HG02938 (cell line): ENCODE measurements around the gene TPI1.
"Not testable (repeated sequence)": the region's sequence is repeated elsewhere in the genome, so short reads cannot be mapped to it uniquely, and the experiment has no call there.

Experiments
- ATAC-seq: cut with Tn5 transposase; IDR thresholded peaks from one replicate; pipeline ENCODE4 v1.9.1; 2021; ENCODE audit warnings: mild to moderate bottlenecking, moderate library complexity; ENCODE audit not compliant: unreplicated experiment

TPI1 gene

DNA sequence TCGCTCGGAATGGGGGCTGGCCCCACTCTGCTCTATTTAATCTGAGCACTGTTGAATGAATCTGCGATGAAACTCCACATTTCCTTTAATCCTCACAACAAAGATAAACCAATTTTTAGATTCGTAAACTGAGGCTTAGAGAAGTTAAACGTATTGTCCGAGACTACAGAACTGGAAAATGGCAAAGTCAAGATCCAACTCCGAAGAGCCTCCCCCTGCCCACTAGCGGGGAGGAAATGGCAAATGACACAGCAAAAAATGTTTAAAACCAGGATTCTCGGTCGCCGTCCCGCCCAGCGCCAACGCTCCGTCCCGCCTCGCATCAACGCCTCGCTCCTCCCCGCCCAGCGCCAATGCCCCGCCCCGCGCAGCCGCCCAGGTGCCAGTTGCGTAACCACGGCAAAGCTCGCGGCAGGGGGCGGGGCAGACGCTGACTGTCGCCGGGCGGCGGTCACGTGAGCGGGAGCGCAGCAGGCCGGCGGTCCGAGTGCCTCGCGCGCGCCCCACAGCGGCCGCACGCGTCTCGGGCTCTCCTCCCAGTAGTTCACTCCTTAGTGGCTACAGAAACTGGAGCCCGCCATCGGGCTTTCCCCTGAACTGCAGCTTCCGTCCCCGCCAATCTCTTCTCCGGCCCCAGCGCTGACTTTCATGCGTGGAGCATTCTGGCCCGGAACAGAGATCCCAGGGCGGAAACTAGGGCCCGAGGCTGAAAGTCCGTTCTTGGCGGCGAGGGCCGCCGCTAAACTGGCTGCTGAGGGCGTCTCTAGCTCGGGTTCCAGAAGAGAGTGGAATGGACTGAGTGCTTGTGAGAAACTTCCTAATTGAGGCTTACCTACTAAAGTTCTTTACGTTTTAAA lies 23.7 kb downstream of the TPI1 start:
- peak; percentile 87 for ATAC-seq

DNA sequence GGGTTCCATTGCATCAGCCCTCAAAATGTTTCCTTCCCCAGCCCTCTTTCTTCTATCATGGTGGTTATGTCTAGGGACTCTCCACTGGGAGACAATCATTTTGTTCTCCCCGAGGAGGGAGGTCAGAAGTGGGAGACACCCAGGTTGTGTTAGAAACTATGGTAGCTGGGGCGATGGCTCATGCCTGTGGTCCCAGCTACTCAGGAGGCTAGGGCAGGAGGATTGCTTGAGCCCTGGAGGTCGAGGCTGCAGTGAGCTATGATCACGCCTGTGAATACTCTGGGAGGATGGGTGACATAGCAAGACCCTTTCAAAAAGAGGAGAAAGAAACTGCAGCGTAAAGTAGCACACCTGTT lies 24.3 kb downstream of the TPI1 start:
- ATAC-seq: no peak

DNA sequence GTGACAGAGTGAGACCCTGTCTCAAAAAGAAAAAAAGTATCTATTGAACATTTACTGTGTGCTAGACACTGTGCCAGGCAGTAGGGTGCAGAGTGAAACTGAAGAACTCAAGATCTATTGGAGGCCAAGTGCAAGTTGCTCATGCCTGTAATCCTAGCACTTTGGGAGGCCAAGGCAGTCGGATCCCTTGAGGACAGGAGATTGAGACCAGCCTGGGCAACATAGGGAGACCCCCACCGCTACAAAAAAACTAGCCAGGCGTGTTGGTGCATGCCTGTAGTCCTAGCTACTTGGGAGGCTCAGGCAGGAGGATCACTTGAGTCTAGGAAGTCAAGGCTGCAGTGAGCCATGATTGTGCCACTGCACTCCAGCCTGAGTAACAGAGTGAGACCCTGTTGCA lies 25.4 kb downstream of the TPI1 start:
- ATAC-seq: not testable (repeated sequence)

DNA sequence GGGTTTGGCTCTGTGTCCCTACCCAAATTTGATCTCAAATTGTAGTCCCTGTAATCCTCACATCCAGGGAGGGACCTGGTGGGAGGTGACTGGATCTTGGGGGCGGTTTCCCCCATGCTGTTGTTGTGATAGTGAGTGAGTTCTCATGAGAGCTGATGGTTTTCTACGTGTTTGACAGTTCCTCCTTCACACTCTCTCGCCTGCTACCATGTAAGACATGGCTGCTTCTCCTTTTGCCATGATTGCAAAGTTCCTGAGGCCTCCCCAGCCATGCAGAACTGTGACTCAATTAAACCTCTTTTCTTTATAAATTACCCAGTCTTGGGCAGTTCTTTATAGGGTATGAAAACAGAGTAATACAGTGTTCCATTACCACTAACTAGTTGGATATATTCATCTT lies 27.0 kb downstream of the TPI1 start:
- no peak for ATAC-seq

DNA sequence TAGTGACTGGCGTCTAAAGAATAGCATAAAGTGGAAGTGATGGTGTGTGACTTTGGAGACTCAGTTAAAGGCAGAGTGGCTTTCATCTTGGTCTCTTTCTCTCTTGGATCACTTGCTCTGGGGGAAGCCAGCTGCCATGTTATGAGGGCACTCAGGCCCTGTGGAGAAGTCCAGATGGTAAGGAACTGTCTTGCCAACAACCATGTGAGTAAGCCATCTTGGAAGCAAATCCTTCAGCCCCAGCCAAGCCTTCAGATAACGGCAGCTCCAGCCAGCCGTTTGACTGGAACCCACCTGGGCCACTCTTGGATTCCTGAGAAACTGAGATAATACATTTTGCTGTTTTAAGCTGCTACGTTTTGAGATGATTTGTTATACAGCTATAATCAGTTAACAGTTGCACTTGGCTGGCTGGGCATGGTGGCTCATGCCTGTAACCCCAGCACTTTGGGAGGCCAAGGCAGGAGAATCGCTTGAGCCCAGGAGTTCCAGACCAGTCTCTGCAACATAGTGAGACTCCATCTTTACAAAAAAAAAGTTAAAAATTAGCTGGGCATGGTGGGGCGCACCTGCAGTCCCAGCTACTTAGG lies 29.6 kb downstream of the TPI1 start:
- ATAC-seq: no peak

DNA sequence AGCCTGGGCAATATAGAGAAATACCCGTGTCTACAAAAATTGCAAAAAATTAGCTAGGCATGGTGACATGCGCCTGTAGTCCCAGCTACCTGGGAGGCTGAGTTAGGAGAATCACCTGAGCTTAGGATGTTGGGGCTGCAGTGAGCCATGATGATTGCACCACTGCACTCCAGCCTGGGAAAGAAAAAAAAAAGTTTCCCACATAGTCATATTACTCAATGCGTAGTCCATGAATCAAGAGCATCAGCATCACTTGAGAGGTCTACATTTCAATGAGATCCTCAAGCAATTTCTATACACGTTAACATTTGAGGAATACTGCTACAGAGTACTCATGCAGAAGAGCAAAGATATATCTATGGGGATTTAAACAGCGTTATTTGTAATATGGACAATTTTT lies 32.1 kb downstream of the TPI1 start:
- no peak for ATAC-seq

DNA sequence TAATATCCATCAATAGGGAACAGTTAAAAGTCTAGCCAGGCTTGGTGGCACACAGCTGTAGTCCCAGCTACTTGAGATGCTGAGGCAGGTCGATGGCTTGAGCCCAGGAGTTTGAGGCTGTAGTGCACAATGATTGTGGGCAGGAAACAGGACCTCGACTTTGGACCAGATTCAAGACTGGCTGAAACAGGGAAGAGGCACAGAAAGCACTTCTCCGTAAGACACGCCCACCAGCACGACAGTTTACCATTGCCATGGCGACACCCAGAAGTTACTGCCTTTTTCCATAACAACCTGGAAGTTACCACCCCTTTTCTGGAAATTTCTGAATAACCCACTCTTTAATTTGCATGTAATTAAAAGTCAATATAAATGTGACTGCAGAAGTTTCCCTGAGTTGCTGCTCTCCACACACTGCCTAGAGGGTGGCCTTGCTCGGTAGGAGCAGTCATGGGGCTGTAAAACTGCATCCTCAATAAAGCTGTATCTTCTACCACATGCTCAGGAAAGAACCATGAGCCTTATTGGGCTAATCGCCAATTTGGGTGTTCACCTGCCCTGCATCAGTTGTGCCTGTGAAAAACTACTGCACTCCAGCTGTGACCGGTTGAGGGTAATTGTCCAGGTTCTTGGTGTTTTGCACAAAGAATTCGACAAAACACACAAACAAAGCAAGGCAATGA lies 32.6 kb downstream of the TPI1 start:
- no peak for ATAC-seq

DNA sequence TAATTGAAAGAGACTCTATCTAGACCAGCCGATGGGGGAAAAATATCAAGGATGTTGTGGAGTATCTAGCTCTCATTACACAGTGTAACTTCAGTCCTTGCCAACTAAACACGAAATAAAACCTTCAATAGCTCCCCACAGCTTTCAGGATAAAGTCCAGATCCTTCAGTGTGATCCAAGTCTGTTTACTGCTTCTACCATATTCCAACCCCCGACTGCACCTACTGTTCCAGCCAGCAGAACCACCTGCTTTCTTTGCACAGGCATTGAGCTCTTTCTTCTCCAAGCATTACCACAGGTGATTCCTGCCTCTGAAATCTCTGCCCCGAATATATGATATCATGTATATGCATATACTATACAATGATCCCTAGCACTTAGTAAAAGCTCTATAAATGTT lies 35.1 kb downstream of the TPI1 start:
- ATAC-seq: no peak

DNA sequence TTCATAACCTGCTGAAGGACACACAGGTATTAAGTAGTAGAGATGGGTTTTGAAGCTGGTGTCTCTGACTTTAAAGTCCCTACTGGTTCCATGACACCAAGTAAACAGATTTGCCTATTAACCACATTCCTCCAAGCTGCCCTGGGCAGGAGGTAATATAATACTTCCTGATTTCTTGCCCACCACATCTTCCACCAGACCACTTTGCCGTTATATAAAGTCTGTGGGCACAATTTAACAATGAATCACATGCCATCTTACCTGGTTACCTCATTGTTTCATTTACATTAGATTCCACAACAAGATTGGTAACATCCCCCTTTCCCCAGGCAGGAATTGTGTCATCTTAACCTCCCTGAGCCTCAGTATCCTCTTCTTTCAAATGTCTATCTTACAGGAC lies 36.4 kb downstream of the TPI1 start:
- no peak for ATAC-seq

DNA sequence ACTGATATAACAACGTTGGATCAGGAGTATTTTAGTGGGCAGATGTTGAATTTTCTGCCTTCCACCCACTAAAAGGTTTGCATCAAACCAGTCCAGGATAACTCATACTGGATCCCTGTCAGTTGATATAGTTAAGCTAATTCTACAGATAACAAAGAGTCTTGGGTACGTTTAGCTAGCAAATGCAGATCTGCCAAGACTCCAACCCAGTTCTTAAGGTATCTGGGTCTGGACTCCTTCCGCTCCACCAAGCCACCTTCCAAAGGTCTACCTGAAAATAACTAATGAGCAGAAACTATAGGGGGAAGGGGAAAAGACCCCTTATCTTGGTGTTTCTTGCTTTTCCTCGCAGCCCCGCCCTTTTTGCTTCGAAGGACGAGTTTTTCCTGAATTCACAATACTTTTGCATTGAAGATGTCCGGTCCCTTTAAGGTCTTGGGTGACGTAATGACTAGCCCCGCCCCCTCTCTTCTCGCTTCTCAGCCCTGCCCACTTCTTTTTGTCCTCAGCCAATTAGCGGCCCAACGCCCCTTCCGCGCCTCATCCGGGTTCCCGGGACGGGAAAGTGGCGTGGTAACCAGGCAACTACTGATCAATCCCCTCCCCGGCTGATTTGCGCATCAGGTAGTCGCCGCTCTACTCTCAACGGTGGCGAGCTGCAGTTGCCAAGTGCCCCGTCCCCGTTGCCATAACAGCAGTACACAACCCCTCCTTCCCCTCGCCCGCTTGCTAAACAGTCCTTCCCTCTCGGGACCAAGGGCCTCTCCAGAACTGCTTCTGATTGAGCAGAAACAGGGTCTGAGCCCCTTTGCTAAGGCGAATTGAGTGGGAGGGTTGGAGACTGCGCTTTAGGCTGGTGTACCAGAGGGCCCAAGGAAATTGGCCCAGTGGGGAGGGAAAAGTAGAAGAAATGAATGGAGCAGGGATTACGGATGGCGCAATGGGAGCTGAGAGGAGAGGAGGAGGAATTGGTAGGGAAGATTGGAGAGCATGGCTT lies 37.2 kb downstream of the TPI1 start, which contains the start of gene LRRC23:
Gene LRRC23 (plus strand): TSS at position 543 of the 997 bp plus-strand sequence. CDS start 812 bp downstream, outside the sequence.
- ATAC-seq: peak; percentile 91

DNA sequence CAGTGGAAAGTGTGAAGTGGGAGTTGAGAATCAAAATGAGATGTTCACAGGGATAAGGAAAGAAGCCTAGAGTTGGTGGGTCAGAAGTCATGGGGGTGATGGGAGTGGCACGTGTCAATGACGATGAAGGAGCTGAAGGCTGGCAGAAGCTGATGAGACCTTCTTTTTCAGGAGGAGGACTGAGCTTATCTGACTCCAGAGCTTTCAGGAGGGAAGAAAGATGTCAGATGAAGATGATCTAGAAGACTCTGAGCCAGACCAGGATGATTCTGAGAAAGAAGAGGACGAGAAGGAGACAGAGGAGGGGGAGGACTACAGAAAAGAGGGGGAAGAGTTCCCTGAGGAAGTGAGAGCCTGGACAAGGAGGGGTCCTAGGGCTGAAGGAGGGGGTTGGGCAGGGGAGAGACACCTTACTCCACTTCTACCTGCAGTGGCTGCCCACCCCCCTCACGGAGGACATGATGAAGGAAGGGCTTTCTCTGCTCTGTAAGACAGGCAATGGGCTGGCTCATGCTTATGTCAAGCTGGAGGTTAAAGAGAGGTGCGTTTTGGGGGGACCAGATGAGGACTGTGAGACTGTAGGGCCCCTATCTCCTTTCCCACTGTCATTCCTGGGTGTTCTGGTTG lies 38.2 kb downstream of the TPI1 start:
- no peak for ATAC-seq

DNA sequence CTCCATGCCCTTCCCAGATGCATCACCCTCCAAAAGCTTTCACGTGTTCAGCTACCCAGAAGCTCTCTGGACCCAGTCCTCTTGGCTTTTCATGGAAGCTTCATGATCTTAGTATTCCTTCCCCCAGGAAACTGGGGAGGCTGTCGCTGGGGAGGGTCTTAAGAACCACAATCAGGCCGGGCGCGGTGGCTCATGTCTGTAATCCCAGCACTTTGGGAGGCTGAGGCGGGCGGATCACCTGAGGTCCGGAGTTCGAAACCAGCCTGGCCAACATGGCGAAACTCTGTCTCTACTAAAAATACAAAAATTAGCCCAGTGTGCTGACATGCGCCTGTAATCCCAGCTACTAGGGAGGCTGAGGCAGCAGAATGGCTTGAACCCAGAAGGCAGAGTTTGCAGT lies 40.8 kb downstream of the TPI1 start:
- ATAC-seq: not testable (repeated sequence)

DNA sequence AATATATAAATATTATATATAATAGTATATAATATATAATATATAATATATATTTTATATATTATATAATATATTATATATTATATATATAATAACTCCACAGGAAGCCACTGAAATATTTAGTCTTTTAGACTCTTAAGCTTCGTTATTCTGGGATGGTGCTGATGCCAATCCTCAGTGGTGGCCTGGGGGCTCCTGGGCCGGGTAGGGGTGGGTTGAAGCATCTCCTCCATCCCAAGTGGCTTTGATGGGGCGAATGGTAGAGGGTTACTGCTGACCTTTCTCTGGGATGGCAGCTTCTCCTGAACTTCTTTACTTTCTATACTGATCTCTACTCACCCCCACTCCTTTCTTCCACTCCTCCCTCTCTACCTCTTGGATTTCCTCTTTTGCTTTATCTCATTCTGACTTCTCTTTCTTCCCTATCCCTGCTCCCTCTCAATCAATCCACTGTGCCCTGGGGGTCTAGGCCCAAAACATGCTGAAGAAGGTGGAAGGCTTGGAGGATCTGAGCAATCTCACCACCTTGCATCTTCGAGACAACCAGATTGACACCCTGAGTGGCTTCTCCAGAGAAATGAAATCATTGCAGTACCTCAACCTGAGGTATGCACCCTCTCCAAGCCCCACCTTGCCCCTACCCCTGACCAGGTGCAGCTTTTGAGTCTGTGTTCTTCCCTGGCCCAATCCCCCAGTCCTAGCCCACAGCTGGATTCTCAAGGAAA lies 42.3 kb downstream of the TPI1 start:
- no peak for ATAC-seq

DNA sequence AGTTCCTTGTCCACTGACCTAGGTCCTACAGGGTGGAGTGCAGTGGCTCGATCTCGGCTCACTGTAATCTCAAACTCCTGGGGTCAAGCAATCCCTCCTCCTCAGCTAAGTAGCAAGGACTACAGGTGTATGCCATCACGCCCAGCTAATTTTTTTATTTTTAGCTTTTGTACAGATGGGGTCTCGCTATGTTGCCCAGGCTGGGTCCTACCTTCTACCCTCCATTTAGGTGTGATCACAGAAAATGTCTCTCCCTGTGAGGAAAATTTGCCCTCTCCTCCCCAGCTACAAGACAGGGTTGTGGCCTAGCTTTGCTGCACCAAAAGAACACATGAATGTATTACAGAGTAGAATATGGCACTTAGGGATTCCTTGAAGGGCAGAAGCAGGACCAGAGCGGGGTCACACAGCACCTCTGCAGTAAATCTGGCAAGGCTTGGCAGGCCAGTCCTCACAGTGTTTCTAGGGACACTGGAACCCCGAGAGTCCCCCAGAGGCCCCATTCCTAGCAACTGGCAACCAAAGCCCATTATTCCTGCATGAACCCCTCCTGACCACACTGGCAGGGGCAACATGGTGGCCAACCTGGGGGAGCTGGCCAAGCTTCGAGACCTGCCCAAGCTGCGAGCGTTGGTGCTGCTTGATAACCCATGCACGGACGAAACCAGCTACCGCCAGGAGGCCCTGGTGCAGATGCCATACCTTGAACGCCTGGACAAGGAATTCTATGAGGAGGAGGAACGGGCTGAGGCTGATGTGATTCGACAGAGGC lies 45.0 kb downstream of the TPI1 start:
- ATAC-seq: no peak

DNA sequence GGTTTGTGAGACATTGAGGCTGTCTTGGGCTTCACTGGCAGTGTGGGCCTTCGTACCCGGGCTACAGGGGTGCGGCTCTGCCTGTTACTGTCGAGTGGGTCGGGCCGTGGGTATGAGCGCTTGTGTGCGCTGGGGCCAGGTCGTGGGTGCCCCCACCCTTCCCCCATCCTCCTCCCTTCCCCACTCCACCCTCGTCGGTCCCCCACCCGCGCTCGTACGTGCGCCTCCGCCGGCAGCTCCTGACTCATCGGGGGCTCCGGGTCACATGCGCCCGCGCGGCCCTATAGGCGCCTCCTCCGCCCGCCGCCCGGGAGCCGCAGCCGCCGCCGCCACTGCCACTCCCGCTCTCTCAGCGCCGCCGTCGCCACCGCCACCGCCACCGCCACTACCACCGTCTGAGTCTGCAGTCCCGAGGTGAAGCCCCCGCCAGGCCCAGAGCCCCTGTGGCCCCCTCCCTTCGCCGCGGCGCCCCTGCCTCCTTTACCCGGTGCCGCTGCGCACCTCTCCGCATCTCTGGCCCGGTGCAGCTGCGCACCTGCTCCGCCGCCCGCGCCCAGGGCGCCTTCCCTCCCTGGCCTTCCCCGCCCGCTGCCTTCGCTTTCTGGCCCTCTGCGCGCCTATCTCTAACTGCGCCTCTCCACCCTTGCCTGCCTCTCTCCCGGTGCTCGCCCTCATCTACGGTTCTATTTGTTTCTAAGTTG lies 47.1 kb downstream of the TPI1 start, which contains the start of gene ENO2:
Gene ENO2 (plus strand): TSS at position 335 of the 701 bp plus-strand sequence. CDS start 1,253 bp downstream, outside the sequence.
- ATAC-seq: no peak

DNA sequence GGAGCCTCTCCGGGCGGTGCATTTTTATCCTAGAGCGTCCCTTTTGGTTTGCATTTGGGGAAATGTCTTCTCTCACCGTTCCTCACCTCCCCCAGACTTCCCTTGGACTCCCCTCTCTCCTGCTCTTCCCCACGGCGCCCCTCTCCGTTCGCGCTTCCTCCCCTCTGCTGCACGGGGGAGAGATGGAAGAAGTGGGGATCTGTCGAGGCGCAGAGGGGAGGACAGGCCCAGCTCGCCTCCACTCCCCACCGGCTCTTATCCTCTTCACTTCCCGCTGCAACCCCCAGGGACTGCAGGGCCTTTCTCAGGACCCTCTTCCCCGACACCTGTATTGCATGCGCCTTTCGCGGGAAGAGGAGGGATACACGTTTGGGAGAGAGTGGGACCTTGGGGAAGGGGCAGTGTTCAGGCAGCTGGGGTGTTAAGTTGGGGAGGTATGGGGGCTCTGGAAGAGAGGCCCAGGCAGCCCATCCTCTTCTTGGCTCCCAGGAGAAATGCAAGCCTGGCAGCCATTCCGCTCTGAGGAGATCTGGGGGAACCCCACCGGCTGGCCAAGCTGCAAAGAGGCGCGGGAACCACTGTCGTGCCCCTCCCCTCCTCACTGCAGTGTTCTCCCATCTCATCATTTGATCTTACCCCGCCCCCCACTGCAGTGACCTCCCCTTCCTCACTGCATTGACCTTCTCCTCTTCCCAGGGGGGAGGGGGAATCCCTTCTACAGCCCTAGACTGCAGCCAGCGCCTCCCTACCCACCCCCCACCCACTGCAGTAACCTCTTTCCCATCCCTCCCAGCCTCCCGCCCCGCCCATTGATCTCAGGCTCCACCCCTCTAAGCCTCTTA lies 47.8 kb downstream of the TPI1 start:
- ATAC-seq: no peak

DNA sequence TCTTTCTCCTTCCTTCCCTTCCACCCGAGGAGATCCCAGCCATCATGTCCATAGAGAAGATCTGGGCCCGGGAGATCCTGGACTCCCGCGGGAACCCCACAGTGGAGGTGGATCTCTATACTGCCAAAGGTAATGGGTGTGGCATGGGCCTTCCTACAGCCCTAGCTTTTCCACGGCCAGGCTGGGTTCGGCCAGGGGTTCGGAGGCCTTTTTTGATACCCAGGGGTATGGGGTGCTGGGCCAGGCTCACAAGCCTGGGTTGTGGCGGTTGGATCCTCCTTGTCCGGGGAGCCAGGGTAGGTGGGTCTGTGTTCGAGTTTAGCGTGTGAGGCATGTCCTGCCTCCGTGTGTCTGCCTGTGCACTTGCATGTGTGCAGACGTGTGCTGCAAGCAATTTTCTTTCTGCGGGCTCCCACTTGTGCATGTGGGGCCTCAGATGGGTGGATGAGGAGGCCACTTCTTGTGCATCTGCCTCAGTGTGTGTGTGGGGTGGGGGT lies 48.5 kb downstream of the TPI1 start:
- no peak for ATAC-seq
